MM.1S (cell line): ENCODE results near the gene NAP1L5.

Experiments used
- CTCF ChIP-seq: fragments of 300-600 bp; sonication (generic); IDR thresholded peaks from 2 replicates; pipeline ENCODE4 v1.5.1; 2016; ENCODE audit warnings: antibody characterized with exemption, low read length, mixed read lengths
- EZH2 ChIP-seq: fragments of 300-600 bp; sonication (generic); optimal IDR thresholded peaks from 2 replicates; pipeline ENCODE3; 2017; ENCODE audit warnings: low read depth, mild to moderate bottlenecking, antibody characterized with exemption, low read length, mixed read lengths
- EZH2phosphoT487 ChIP-seq: fragments of 300-600 bp; sonication (generic); IDR thresholded peaks from 2 replicates; pipeline ENCODE4 v1.6.1; 2018; ENCODE audit warnings: antibody characterized with exemption, low read length

GRCh38 chr4:88646528-88647280, 50.9 kb downstream of the NAP1L5 start:
- TF ChIP-seq CTCF: no peak
- TF ChIP-seq EZH2phosphoT487: no peak
- no peak for TF ChIP-seq EZH2
